GM19452 (cell line): ENCODE measurements around the gene CDK14.
A peak's percentile ranks its signal among the peaks of the same experiment; 100 is the strongest.
"Not testable (repeated sequence)": the region's sequence is repeated elsewhere in the genome, so short reads cannot be mapped to it uniquely, and the experiment has no call there.

Experiments used
- ATAC-seq: cut with Tn5 transposase; IDR thresholded peaks from one replicate; pipeline ENCODE4 v1.9.1; 2021; ENCODE audit not compliant: unreplicated experiment

Gene CDK14

DNA sequence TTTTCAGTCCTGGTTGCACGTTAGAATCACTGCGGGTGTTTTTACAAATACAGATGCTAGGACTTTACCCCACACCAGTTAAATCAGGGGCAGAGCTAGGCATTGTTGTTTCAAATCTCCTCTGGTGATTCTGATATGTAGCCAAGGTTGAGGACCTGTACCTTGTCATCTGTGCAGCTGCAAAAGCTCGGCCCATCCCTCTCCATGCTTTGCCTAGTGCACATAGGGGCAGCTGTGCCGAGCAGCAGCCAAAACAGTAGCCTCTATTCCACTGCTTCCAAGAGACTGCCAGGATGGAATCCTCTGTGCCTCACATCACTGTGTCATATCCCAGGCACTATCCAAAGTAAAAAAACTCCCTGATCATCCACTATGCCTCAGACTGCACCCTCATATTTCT, 181.3 kb downstream of the CDK14 start:
- peak; percentile 29 for ATAC-seq

- ATAC-seq: no peak
Observed at GRCh38 chr7:90777886-90778285, 181.8 kb downstream of the CDK14 start.

DNA sequence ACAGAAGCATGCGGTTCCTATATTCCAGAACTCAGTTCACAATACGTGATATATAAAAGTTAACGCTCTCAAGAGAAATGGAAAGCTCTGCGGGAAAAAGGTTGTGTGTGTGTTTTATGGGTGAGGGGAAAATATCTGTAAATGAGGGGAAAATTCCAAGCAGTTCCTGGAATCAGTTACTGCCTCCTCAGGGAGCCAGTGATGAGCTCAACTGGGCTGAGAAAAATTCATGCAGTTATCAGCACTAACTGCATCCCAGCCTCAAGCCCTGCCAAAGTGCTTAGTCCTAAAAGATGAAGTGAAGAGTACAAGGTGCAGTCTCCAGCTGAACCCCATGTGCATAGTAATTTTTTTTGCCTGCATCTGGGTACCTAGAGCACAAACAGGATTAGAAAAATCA, 191.9 kb downstream of the CDK14 start:
- no peak for ATAC-seq

GRCh38 chr7:90789736-90790306, 193.7 kb downstream of the CDK14 start:
- no peak for ATAC-seq

DNA sequence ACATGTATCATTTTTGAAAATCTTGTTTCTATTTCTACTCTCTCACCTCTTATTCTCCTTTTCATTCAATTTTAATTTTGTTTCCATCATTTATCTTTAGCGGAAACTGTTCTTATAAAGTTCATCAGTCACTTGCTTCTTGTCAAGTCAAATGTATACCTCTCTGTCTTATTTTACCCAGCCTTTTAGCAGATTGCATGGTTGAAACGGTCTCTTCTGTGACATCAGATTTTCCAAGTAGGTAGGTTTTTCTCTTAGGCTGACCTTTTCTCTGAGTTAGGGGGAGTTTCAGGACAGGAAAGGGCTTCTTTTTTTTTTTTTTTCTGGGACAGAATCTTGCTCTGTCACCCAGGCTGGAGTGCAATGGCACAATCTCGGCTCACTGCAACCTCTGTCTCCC, 195.5 kb downstream of the CDK14 start:
- no peak for ATAC-seq

DNA sequence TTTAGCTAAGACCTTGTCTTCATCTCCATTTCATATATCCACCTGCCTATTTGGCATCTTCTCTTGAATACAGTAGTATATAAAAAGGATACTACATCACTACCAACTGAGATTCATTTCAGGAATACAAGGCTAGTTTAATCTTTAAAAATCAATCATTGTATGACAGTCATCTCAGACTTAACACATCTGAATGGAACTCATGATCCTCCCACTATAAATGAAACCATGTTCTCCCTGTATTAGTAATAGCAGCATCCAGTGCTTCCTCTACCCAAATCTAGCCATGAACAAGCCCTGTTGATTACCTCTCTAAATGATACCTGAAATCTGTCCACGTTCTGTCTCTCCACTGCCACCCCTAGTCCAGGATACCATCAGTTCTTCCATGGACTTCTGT, 196.2 kb downstream of the CDK14 start:
- ATAC-seq: no peak

GRCh38 chr7:90794234-90794633, 198.1 kb downstream of the CDK14 start:
- ATAC-seq: not testable (repeated sequence)

DNA sequence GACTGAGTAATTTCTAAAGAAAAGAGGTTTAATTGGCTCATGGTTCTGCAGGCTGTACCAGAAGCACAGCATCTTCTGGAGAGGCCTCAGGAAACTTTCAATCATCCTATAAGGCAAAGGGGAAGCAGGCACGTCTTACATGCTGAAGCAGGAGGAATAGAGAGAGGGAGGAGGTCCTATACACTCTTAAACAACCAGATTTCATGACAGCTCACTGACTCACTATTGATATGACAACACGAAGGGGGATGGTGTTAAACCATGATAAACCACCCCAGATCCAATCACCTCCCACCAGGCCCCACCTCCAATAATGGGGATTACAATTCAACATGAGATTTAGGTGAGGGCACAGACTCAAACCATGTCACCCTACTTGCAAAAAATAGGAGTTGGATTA, 201.5 kb downstream of the CDK14 start:
- no peak for ATAC-seq

DNA sequence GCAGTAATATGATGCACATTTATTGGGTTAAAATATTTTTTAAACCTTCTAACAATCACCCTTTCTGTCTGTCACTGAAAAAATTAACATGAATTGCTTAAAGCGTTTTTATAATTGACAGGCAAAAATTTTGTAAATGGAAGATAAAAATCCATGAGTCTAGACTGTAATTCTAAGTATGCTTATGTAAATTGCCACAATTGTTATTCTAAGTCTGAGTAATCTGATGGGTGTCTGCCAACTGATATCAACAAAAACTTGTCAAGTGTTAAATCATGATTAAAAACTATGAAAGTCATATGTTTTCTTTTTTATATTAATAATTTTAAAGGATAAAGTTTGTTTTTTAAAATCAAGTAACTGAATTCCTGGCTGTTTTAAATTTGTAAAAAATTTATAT, 208.2 kb downstream of the CDK14 start:
- no peak for ATAC-seq

GRCh38 chr7:90815552-90815951, 219.4 kb downstream of the CDK14 start:
- ATAC-seq: not testable (repeated sequence)

DNA sequence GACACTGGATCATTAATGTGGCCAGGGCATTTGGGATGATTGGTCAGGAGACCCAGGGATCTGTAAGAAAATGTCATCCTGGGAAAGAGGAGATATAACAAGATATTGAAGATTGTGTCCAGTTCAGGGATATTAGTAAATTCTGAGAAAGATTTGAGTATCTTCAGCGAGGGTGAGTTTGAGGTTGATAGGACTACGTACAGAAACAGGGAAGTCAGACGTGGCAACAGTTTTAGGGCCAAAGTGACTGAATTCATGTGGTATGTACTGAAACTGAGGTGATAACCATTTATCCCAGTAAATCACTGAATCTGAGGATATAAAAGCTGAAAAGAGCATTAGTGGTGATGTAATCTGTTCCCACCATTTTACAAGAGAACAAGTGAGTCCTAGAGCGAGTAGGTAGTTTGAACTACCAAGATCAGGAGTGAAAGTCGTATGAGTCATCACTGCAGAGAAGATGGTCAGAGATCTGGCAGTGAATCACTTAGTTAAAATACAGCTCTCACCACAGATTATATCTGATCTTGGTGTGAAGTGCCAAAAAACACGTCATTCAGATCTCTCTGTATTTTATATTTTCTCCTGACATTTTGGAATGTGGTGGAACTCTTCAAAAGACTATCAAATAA, 220.5 kb downstream of the CDK14 start:
- peak; percentile 99 for ATAC-seq

GRCh38 chr7:90817151-90817550, 221.0 kb downstream of the CDK14 start:
- ATAC-seq: no peak

GRCh38 chr7:90817846-90818245, 221.7 kb downstream of the CDK14 start:
- ATAC-seq: no peak

- no peak for ATAC-seq
Observed at GRCh38 chr7:90818341-90818740, 222.2 kb downstream of the CDK14 start.

DNA sequence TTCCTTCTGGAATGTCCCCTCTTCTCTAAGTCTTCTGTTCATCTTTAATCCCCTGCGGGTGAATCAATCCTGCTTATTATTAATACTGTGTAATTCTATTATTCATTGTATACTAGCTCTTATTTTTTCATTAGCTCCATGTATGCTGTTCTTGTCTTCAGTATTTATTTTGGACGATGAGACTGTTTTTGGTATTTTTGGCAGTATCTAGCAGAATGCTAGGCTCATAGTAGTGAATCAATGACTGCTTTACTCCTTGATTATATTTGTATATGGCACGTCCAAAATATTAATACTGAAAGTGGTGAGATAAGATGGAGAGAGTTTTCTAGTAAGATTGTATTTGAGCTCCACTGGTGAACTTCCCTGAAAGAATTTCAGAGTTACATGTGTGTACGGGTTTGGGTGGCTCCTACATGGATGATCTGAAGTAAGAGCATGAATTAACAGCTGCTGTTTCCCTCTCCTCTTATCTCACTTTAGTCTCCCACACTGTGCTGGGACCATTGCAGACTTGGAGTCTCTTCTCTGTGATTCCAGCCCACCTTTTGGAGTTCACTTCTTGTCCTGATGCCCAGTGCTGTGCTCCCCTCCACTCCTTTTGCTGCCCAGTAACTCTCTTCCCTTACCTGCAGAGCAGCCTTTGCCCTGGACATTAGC, 226.0 kb downstream of the CDK14 start:
- ATAC-seq: no peak

DNA sequence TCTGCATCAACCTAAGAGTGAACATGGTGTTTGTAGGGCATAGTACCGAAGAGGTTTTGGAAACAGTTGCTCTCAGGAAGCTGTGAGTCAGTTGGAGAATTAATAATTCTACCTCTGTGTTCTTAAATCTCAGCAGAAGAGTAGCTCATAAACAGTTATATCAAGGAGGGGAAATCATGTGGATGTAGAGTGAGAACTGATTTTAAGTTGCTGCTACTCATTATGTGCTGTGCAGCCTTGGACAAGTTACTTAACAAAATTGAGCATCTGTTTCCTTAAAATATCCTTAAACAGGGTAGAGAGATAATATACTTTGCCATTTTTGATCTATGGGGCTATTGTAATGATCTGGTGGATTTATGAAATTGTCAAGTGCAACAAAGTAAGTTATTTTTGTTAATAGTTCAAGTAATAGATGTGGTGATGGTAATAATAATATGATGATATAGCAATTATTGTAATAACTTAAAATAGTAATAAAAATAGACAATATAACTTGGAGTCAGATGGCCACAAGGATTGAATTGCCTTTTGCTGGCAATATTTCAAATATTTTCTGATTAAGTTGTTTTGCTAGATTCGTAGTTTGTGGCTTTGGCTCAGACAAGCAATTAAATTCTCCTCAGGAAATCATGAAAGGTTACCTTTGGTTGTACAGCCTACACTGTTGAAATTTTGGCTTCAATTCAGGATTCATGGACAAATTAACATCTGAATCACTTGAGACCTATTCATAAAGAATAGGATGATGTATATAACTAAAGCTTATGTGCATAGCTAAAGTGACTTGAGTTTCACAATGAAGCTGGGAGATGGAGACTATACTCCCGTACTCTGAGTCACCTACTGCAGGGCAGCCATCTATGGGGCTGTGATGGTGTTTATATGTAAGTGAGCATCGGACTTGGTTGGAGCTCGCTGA, 228.5 kb downstream of the CDK14 start:
- ATAC-seq: no peak

DNA sequence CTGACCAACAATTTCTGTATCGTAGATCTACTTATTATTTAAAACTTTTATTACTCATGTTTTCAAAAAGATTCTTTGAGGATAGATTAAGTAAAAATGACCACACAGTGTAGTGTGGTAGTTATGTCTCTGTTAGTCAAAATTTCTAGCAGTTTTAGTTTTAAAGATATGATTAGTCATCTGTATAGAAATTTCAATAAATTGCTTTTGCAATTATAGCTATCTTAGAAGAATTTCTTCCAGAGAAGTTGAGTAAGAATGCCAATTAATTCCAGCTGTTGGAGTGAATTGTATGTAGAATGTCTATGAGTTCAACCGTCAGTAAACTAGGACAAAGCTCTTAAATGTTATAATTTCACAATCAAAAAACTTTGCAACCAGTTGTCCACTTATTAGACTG, 229.7 kb downstream of the CDK14 start:
- ATAC-seq: no peak

DNA sequence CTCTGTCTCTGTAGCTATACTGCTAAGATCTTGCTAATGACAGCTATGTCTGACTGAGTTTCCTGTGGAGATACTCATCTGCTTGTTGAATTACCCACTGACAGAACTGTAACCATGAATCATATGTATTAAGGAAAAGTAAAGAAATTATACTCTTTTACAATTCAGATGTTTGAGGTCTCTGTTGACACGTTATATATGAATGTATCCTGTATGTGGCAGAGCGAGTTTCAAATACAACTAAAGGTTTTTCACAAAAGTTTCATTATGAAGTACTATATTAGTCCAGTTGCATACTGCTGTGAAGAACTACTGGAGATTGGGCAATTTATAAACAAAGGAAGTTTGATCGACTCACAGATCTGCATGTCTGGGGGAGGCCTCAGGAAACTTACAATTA, 232.5 kb downstream of the CDK14 start:
- no peak for ATAC-seq

GRCh38 chr7:90830308-90830707, 234.2 kb downstream of the CDK14 start:
- no peak for ATAC-seq

DNA sequence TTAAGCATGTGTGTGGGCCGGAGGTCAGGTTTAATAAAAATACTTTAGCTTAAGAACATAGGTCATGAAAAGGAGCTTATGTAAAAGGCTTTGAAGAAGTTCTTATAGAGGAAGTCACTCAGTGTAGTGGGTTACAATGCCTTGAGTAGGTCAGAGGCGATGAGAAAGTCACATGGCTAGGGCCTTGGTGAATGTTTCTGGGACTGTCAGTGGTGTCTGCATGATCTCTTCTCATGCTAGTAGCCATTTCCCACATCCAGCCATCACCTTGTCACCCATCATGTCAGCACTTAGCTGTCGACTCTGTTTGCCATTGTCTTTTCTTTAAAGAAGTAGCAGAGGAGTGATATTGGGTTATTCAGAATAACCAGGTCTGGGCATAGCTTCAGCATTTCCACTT, 236.6 kb downstream of the CDK14 start:
- ATAC-seq: no peak

- no peak for ATAC-seq
Observed at GRCh38 chr7:90833443-90833842, 237.3 kb downstream of the CDK14 start.

DNA sequence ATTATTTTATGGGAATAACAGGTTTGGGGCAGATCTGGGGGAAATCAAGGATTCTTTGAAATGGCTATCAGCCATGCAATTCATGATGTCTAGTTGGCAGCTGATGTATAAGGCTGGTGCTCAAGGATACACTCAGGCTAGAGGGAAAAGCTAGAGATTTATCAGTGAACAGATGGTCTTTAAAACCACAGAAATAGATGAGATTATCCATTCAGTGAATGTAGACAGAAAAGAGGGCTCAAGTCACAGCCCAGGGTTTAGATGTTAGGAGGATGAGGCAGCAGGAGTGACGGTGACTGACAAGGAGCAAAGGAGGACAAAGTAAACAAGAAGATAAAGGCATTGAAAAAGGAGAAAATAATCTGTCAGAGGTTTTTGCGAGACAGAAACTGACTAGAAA, 238.7 kb downstream of the CDK14 start:
- ATAC-seq: no peak
